Hepatocyte (in vitro differentiated cells): ENCODE results near the gene PRPF31.

Source experiments
- CTCF ChIP-seq: fragments of 200-600 bp; sonication (generic); IDR thresholded peaks from 2 replicates; pipeline ENCODE4 v1.5.1; 2016; ENCODE audit warnings: antibody characterized with exemption, mild to moderate bottlenecking; ENCODE audit not compliant: poor library complexity
- EZH2 ChIP-seq: fragments of 200-600 bp; sonication (generic); IDR thresholded peaks from 2 replicates; pipeline ENCODE4 v1.6.1; 2016; ENCODE audit warnings: antibody characterized with exemption, mild to moderate bottlenecking, borderline replicate concordance

GRCh38 chr19:54084410-54084809 is 31.1 kb upstream of the PRPF31 start:
- no peak for TF ChIP-seq CTCF
- no peak for TF ChIP-seq EZH2
